ENCODE measurements around the gene C1orf115. TPM values are rescaled to one million over a fixed set of nuclear protein-coding genes. Genes with fewer than 3 reads are reported as not detected.

The C1orf115 gene
- total and polyA plus RNA-seq, 2 of the 4 experiments (the other 2 are of a cell fraction) = 0.07 to 0.18 TPM

DNA sequence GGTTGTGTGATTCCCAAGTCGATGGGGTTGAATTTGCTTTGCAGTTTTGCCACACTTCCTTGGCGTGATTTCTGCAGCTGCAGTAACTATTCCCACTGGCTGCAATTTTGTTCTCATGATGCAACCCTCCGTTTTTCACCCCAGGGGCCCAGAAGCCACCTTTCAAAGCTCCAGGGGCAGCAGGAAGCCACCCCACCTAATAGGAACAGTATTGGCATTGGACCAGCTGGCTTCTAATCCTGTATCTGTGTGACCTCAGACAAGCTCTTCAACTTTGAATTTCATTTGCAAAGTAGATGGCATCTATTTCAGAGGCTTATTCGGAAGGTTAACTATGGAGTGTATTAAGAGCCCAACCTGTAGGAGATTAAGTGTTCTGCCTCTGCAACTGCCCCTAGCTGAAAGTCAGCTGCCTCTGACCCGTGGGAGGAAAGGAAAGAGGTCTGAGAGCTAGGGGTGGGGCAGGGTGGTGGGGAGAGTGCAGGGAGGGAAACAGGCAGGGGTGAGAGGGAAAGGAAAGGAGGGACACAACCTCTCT, 12.6 kb downstream of the C1orf115 start:
- POLR2A ChIA-PET (ENCODE audit: unreplicated experiment) = no interaction called here
- CTCF ChIA-PET = interaction anchor here (0.8 to 1.6 kb wide), 2 partner anchors 17 to 31 kb away, joined by 3 to 5 read pairs; no protein-coding TSS in a partner anchor

More for the DNA sequence above, 12.6 kb downstream of the C1orf115 start:
- Histone ChIP-seq H2BK15ac (ENCODE audit: low read depth, low read length) (no peak overlapping the region), H2AFZ (replicated peaks; ENCODE audit: low read length, poor library complexity) (no peak overlapping the region), H3K79me1 (ENCODE audit: low read depth in 1 of 2, low read length in 2 of 2) (no peaks in the 10 kb centered on the region), H2BK5ac (ENCODE audit: low read depth, low read length, poor library complexity, severe bottlenecking) (no peak overlapping the region), H3K18ac (ENCODE audit: low read depth, low read length) (no peak overlapping the region), H4K8ac (ENCODE audit: low read depth in 2 of 2, low read length in 2 of 2) (no peak overlapping the region), H2BK20ac (ENCODE audit: low read depth, low read length) (no peak overlapping the region), H3K4me3 (ENCODE audit: insufficient read depth, low read depth, low read length) (no peak overlapping the region), H3K27me3 (ENCODE audit: control insufficient read depth, insufficient read depth, low read length) (peaks cover 12% of the 10 kb centered on the region), H3K4ac (ENCODE audit: low read depth, low read length) (no peak overlapping the region), H3K27ac (ENCODE audit: insufficient read depth, low read length) (no peak overlapping the region), H3K9me1 (ENCODE audit: insufficient read depth, low read length) (no peaks in the 10 kb centered on the region), H2AK5ac (ENCODE audit: low read depth, low read length) (no peak overlapping the region), H3K56ac (ENCODE audit: extremely low read depth, insufficient read depth, low read length) (no peak overlapping the region), H3K4me2 (ENCODE audit: low read depth, low read length) (no peak overlapping the region), H4K5ac (ENCODE audit: low read depth, low read length) (no peak overlapping the region), H3K9ac (ENCODE audit: low read depth, low read length) (no peak overlapping the region), H3K9me3 (ENCODE audit: control insufficient read depth, insufficient read depth, low read length) (no peaks in the 10 kb centered on the region), H3K23ac (ENCODE audit: low read depth, low read length) (no peak overlapping the region), H3K4me1 (ENCODE audit: control insufficient read depth, insufficient read depth, low read length) (no peaks in the 10 kb centered on the region), H2BK120ac (ENCODE audit: low read depth, low read length) (no peak overlapping the region), H2AK9ac (replicated peaks; ENCODE audit: low read depth, low read length, poor library complexity) (no peak overlapping the region), H4K20me1 (ENCODE audit: insufficient read depth, low read length) (no peaks in the 10 kb centered on the region), H3K14ac (replicated peaks; ENCODE audit: low read depth, low read length) (no peak overlapping the region), H4K91ac (ENCODE audit: insufficient read depth, low read depth, low read length) (no peak overlapping the region), H3K36me3 (ENCODE audit: control insufficient read depth, insufficient read depth, low read length) (no peaks in the 10 kb centered on the region)
- in situ Hi-C loops (cut with MboI; ENCODE audit: low sequenced_read_pairs) = no loop called here
- BruUV-seq (replicated peaks) = no TSS peak
- dilution Hi-C loops (cut with HindIII; ENCODE audit: low sequenced_read_pairs, unreplicated experiment) = no loop called here
- DNase-seq (no peak), ATAC-seq (ENCODE audit: low read depth) (no peak)
- WGBS, 2 experiments (ENCODE audit: extremely low coverage in 2 of 2, insufficient read length in 1 of 2) = 100% methylated on average over 1 of the region's 5 CpGs; no CpG with 5 or more reads in 1 of the 2 experiments
- TF ChIP-seq RFX5 (IDR thresholded peaks at IDR 0.05; ENCODE audit: low read depth, low read length) (no peak), RCOR1 (IDR thresholded peaks at IDR 0.05; ENCODE audit: insufficient replicate concordance, low read length) (no peak), CEBPB (IDR thresholded peaks at IDR 0.05; ENCODE audit: low read depth, low read length) (no peak), RAD21 (IDR thresholded peaks at IDR 0.05; ENCODE audit: low read length) (no peak), MAZ (IDR thresholded peaks at IDR 0.05; ENCODE audit: borderline replicate concordance, low read depth, low read length) (no peak), CHD1 (IDR thresholded peaks at IDR 0.05; ENCODE audit: low read depth, low read length) (no peak)
- TF ChIP-seq, protein P1, sequence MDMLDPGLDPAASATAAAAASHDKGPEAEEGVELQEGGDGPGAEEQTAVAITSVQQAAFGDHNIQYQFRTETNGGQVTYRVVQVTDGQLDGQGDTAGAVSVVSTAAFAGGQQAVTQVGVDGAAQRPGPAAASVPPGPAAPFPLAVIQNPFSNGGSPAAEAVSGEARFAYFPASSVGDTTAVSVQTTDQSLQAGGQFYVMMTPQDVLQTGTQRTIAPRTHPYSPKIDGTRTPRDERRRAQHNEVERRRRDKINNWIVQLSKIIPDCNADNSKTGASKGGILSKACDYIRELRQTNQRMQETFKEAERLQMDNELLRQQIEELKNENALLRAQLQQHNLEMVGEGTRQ (IDR thresholded peaks at IDR 0.05; ENCODE audit: low read depth, low read length) = no peak
- TF ChIP-seq, protein P2, sequence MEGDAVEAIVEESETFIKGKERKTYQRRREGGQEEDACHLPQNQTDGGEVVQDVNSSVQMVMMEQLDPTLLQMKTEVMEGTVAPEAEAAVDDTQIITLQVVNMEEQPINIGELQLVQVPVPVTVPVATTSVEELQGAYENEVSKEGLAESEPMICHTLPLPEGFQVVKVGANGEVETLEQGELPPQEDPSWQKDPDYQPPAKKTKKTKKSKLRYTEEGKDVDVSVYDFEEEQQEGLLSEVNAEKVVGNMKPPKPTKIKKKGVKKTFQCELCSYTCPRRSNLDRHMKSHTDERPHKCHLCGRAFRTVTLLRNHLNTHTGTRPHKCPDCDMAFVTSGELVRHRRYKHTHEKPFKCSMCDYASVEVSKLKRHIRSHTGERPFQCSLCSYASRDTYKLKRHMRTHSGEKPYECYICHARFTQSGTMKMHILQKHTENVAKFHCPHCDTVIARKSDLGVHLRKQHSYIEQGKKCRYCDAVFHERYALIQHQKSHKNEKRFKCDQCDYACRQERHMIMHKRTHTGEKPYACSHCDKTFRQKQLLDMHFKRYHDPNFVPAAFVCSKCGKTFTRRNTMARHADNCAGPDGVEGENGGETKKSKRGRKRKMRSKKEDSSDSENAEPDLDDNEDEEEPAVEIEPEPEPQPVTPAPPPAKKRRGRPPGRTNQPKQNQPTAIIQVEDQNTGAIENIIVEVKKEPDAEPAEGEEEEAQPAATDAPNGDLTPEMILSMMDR (conservative IDR thresholded peaks at IDR 0.05; ENCODE audit: low read depth, low read length) = no peak
- intact Hi-C loops (cut with micrococcal nuclease) = no loop called here
